Cardiac septum (tissue), 1 donor: Measurements from ENCODE around the gene SLC24A4. TPM values are rescaled to one million over a fixed set of nuclear protein-coding genes. Genes with fewer than 3 reads are reported as not detected.
A peak's percentile ranks its signal among the peaks of the same experiment; 100 is the strongest.

ENCODE experiments used
- DNase-seq: peaks from one replicate; pipeline ENCODE4 v3.0.0-alpha.2; 2020; ENCODE audit warnings: low spot score
- intact Hi-C: fragments of 100-400 bp; cut with DNase I; formaldehyde crosslinking; loops from one replicate; pipeline ENCODE4 v1.14.0; 2022
- total RNA-seq: library from RNA; stranded (reverse); fragmentation: NEBNext Ultra II Directional; extraction: Animal tissue kit (Norgen Biotek cat#: 25700); gene quantifications from one replicate; pipeline ENCODE4 v1.2.1, GENCODE V29; 2021
- donor health status: DM: no; HTN: no; CAD: no.

Gene SLC24A4
- total RNA-seq, 1 donor from 2014 or later: not detected

DNA sequence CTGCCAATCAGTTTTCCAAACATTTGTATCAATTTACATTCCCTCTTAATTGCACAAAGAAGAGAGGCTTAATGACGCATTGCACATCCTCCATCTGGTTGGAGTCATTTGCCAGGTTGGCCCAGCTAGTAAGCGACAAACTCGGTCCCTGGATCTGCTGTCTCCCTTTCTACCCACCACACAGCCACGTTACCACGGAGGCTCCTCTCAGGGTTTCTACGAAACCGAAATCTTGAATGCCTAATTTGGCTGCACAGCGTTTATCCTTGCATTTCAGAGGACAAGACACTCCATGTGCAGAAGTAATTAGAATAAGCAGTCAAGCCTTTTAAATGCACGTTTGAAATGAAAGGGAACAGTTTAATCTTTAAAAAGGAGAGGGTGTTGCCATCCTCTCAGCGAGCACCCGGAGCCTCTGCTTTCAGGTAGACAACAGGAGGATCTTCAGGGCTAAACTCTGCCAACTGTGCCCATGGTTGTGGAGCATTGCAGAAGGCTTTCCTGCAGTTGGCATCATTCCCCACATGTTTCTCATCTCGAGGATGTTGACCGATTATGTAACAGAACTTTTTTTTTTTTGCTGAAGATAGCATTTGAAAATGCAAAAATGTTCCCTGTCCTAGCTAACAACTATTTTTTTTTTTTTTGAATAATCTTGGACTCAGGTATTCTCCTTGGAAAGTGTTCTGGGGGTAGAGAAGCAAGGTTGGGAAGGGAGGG, 37.8 kb downstream of the SLC24A4 start:
- intact Hi-C loops: no loop called here
- no peak for DNase-seq

- intact Hi-C loops: no loop called here
- DNase-seq: no peak
These were observed 39.8 kb downstream of the SLC24A4 start for GRCh38 chr14:92362781-92363235.

- DNase-seq: no peak
- intact Hi-C loops: no loop called here
These were observed 43.3 kb downstream of the SLC24A4 start for GRCh38 chr14:92366237-92366636.

GRCh38 chr14:92368001-92368400, 45.0 kb downstream of the SLC24A4 start:
- intact Hi-C loops: no loop called here
- DNase-seq: no peak

GRCh38 chr14:92369097-92369496, 46.1 kb downstream of the SLC24A4 start:
- DNase-seq: no peak
- intact Hi-C loops: no loop called here

DNA sequence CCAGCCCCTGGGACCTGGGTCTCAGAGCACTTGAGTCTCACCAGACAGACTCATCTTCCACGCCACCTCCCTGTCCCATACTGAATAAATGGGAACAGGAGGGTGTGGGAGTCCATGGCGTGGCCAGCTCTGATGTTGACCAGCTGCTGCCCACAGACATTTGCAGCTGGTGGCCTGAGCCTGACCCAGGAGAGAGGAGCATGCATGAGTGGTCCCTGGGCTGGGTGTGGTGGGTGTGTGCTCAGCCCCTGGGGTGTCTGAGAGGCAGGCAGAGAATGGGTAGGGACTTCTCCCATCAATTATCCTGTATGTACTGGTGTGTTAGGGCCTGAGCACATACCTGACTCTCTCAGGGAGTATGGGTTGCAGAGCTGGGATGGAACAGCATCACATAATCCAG, 49.3 kb downstream of the SLC24A4 start:
- intact Hi-C loops: no loop called here
- no peak for DNase-seq

DNA sequence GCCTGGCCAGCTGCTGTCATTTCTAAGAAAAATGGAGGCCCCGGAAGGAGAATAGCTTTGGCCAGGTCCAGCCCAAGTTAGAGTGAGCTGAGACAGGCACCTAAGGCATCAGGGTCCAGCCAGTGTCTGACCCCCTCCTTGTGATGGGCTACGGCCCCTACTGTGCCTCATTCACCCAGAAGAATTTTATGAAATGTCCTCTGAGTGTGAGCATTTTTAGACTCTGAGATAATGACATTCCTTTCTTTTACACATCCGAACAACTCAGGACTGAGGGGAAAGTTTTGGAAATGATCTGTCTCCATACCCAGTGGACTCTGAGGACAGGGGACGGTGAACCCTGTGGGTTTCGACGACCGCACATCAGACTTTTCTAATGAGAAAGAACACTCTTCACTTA, 50.4 kb downstream of the SLC24A4 start:
- intact Hi-C loops: no loop called here
- no peak for DNase-seq

- no peak for DNase-seq
- intact Hi-C loops: no loop called here
These were observed 57.2 kb downstream of the SLC24A4 start for GRCh38 chr14:92380131-92380530.

- no peak for DNase-seq
- intact Hi-C loops: no loop called here
These were observed 57.6 kb downstream of the SLC24A4 start for GRCh38 chr14:92380582-92380981.

GRCh38 chr14:92382677-92383076, 59.7 kb downstream of the SLC24A4 start:
- DNase-seq: no peak
- intact Hi-C loops: no loop called here

GRCh38 chr14:92383805-92384204, 60.8 kb downstream of the SLC24A4 start:
- intact Hi-C loops: no loop called here
- DNase-seq: no peak

- no peak for DNase-seq
- intact Hi-C loops: no loop called here
These were observed 61.6 kb downstream of the SLC24A4 start for GRCh38 chr14:92384461-92385133.

GRCh38 chr14:92385561-92385960, 62.6 kb downstream of the SLC24A4 start:
- intact Hi-C loops: no loop called here
- no peak for DNase-seq

DNA sequence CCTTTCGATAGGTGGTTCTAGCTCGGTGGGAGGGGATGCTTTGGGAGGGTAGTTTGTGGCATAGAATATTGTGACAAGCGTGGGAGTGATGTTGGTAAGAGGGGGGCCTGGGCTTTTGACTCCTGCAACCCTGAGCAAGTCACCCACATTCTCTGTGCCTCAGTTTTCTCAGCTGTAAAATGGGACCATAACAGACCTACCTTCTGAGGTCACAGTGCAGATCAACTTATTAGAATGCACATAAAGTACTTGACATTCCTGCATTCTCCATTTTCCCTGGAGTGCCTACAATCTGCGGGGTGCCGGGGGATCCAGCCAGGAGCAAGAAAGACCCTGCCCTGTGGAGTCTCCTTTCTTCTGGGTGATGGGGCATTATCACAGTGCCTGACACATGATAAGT, 63.2 kb downstream of the SLC24A4 start:
- intact Hi-C loops: no loop called here

GRCh38 chr14:92386637-92387036, 63.7 kb downstream of the SLC24A4 start:
- intact Hi-C loops: no loop called here
- DNase-seq: peak; percentile 80

More for the DNA sequence above, 63.2 kb downstream of the SLC24A4 start:
- DNase-seq: no peak

DNA sequence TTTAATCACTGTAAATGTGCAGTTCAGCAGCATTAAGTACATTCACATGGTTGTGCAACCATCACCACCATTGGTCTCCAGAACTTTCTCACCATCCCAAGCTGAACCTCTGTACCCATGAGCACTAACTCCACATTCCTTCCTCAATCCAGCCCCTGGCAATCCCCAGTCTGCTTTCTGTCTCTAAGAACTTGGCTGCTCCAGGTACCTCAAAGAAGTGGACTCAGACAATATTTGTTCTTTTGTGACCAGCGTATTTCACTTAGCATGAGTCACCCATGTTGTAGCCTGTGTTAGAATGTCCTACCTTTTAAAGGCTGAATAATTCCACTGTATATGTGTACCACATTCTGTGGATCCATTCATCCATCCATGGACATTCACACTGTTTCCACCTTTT, 64.6 kb downstream of the SLC24A4 start:
- DNase-seq: no peak
- intact Hi-C loops: no loop called here

GRCh38 chr14:92389598-92390158, 66.7 kb downstream of the SLC24A4 start:
- intact Hi-C loops: no loop called here
- DNase-seq: no peak

GRCh38 chr14:92391726-92392125, 68.8 kb downstream of the SLC24A4 start:
- DNase-seq: no peak

DNA sequence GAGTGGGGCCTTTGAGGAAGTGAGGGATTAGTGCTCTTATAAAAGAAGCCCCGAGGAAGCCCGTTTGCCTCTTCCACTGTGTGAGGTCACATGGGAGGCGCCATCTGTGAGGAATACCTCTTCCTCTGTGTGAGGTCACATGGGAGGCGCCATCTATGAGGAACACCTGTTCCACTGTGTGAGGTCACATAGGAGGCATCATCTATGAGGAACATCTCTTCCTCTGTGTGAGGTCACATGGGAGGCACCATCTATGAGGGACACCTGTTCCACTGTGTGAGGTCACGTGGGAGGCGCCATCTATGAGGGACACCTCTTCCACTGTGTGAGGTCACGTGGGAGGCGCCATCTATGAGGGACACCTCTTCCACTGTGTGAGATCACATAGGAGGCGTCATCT, 69.7 kb downstream of the SLC24A4 start:
- intact Hi-C loops: no loop called here
- DNase-seq: no peak

More at GRCh38 chr14:92391726-92392125, 68.8 kb downstream of the SLC24A4 start:
- intact Hi-C loops: no loop called here

DNA sequence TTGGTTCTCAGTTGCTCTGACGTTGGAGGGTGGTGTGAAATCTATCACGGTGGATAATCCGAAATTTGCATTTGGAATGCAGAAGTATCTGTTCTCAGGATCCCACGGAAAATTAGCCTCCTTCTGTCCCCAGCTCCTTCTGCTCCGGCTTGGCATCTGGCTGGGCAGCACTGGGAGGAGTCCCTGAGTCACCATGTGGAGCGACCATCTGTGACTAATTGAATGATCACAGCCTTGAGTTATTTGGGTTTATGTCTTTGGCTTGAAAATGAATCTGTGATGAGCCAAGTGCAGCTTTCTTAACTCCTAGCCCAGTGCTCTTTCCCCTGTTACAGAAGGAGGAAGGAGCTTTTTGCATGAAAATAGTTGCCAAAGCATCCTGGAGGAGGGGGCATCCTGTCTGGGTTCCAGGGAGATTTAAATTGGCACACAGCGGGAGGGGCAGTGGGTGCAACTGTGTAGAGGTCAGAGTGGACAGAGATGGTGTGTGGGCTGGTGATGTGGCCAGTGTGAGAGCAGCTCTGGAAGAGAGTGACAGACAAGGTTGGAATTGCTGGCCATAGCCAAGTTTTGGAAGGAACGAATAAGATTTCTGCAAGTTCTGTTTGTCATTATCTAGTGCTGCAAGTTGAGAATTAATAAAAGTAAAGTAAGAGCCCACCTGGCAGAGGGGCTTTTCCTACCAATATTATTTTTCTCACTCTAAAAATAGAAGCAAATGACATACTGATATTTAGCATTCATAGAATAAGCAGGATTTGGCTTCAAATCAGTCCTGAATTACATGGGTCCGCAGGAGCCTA, 74.4 kb downstream of the SLC24A4 start:
- intact Hi-C loops: no loop called here

More for the DNA sequence above, 74.4 kb downstream of the SLC24A4 start:
- DNase-seq: no peak
